ENCODE measurements around the gene GALNTL6. TPM values are rescaled to one million over a fixed set of nuclear protein-coding genes. Genes with fewer than 3 reads are reported as not detected.

Gene GALNTL6
- total RNA-seq, 1 donor from 2014 or later, result not detected

GRCh38 chr4:171889681-171890080, 76.5 kb downstream of the GALNTL6 start:
- Histone ChIP-seq H3K27me3 (ENCODE audit: control insufficient read depth, insufficient read depth, low read length) (no peaks in the 10 kb centered on the region), H3K4me3 (ENCODE audit: low read depth, low read length) (no peak overlapping the region), H3K36me3 (ENCODE audit: control insufficient read depth, insufficient read depth, low read length) (no peaks in the 10 kb centered on the region)
- no peak for DNase-seq (ENCODE audit: low read depth)
- TF ChIP-seq CTCF (IDR thresholded peaks at IDR 0.05; ENCODE audit: insufficient read depth, low read length, severe bottlenecking), result no peak
- no peak for FAIRE-seq

GRCh38 chr4:171891038-171891437, 77.8 kb downstream of the GALNTL6 start:
- no peaks in the 10 kb centered on the region for H3K27me3 ChIP-seq (ENCODE audit: control insufficient read depth, insufficient read depth, low read length)
- no peaks in the 10 kb centered on the region for H3K36me3 ChIP-seq (ENCODE audit: control insufficient read depth, insufficient read depth, low read length)
- no peak overlapping the region for H3K4me3 ChIP-seq (ENCODE audit: low read depth, low read length)
- FAIRE-seq, result no peak
- no peak for TF ChIP-seq CTCF (IDR thresholded peaks at IDR 0.05; ENCODE audit: insufficient read depth, low read length, severe bottlenecking)
- DNase-seq (ENCODE audit: low read depth), result no peak

GRCh38 chr4:171896426-171896825, 83.2 kb downstream of the GALNTL6 start:
- TF ChIP-seq CTCF (IDR thresholded peaks at IDR 0.05; ENCODE audit: insufficient read depth, low read length, severe bottlenecking), result no peak
- Histone ChIP-seq H3K4me3 (ENCODE audit: low read depth, low read length) (no peak overlapping the region), H3K36me3 (ENCODE audit: control insufficient read depth, insufficient read depth, low read length) (no peaks in the 10 kb centered on the region), H3K27me3 (ENCODE audit: control insufficient read depth, insufficient read depth, low read length) (no peaks in the 10 kb centered on the region)
- DNase-seq (ENCODE audit: low read depth) (no peak), FAIRE-seq (no peak)

GRCh38 chr4:171919314-171919713, 106.1 kb downstream of the GALNTL6 start:
- no peak overlapping the region for H3K4me3 ChIP-seq (ENCODE audit: low read depth, low read length)
- no peak for TF ChIP-seq CTCF (IDR thresholded peaks at IDR 0.05; ENCODE audit: insufficient read depth, low read length, severe bottlenecking)
- DNase-seq (ENCODE audit: low read depth) (no peak), FAIRE-seq (no peak)
- H3K36me3 ChIP-seq (ENCODE audit: control insufficient read depth, insufficient read depth, low read length), result no peaks in the 10 kb centered on the region
- H3K27me3 ChIP-seq (ENCODE audit: control insufficient read depth, insufficient read depth, low read length), result no peaks in the 10 kb centered on the region

- no peak for TF ChIP-seq CTCF (IDR thresholded peaks at IDR 0.05; ENCODE audit: insufficient read depth, low read length, severe bottlenecking)
- H3K36me3 ChIP-seq (ENCODE audit: control insufficient read depth, insufficient read depth, low read length), result no peaks in the 10 kb centered on the region
These were observed 107.7 kb downstream of the GALNTL6 start for GRCh38 chr4:171920901-171921300.

GRCh38 chr4:171924746-171925376, 111.7 kb downstream of the GALNTL6 start:
- FAIRE-seq (no peak), DNase-seq (ENCODE audit: low read depth) (no peak)
- no peaks in the 10 kb centered on the region for H3K27me3 ChIP-seq (ENCODE audit: control insufficient read depth, insufficient read depth, low read length)
- no peak for TF ChIP-seq CTCF (IDR thresholded peaks at IDR 0.05; ENCODE audit: insufficient read depth, low read length, severe bottlenecking)
- H3K4me3 ChIP-seq (ENCODE audit: low read depth, low read length), result no peak overlapping the region
- no peaks in the 10 kb centered on the region for H3K36me3 ChIP-seq (ENCODE audit: control insufficient read depth, insufficient read depth, low read length)

More at GRCh38 chr4:171920901-171921300, 107.7 kb downstream of the GALNTL6 start:
- no peak overlapping the region for H3K4me3 ChIP-seq (ENCODE audit: low read depth, low read length)
- DNase-seq (ENCODE audit: low read depth) (no peak), FAIRE-seq (no peak)
- H3K27me3 ChIP-seq (ENCODE audit: control insufficient read depth, insufficient read depth, low read length), result no peaks in the 10 kb centered on the region
